ENCODE results near the gene SNRNP200.
"Not testable (repeated sequence)": the region's sequence is repeated elsewhere in the genome, so short reads cannot be mapped to it uniquely, and the experiment has no call there.

Gene SNRNP200

DNA sequence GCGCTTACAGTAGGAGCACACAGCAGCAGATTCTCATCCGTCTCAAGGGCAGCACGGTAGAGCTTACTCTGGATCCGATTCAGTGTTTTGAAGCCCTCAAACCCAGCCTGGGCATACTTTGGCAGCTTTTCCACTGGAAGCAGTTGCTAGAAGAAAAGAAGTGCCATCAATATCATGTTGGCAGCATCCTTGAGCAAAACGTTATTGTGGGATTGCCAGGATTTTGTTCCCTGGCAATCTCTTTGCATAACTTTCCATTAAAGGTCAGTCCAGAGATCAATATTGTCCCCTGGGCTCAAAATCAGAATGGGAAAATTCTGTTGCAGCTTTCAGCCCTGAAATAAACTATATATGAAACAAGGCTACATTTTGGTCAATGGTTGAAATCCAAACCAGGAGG, 8.4 kb downstream of the SNRNP200 start:
- H3K4me1 ChIP-seq (ENCODE audit: insufficient read depth, poor library complexity, severe bottlenecking), result no peaks in the 10 kb centered on the region
- ATAC-seq (ENCODE audit: low read depth) (no peak), DNase-seq (ENCODE audit: low spot score) (no peak)
- TF ChIP-seq, protein P1, sequence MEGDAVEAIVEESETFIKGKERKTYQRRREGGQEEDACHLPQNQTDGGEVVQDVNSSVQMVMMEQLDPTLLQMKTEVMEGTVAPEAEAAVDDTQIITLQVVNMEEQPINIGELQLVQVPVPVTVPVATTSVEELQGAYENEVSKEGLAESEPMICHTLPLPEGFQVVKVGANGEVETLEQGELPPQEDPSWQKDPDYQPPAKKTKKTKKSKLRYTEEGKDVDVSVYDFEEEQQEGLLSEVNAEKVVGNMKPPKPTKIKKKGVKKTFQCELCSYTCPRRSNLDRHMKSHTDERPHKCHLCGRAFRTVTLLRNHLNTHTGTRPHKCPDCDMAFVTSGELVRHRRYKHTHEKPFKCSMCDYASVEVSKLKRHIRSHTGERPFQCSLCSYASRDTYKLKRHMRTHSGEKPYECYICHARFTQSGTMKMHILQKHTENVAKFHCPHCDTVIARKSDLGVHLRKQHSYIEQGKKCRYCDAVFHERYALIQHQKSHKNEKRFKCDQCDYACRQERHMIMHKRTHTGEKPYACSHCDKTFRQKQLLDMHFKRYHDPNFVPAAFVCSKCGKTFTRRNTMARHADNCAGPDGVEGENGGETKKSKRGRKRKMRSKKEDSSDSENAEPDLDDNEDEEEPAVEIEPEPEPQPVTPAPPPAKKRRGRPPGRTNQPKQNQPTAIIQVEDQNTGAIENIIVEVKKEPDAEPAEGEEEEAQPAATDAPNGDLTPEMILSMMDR (IDR thresholded peaks at IDR 0.05; ENCODE audit: poor library complexity, severe bottlenecking), result no peak
- no peaks in the 10 kb centered on the region for H3K27me3 ChIP-seq (ENCODE audit: insufficient read depth, poor library complexity, severe bottlenecking)
- H3K27ac ChIP-seq (ENCODE audit: poor library complexity, severe bottlenecking), result no peak overlapping the region
- no peaks in the 10 kb centered on the region for H3K9me3 ChIP-seq (ENCODE audit: severe bottlenecking)
- H3K36me3 ChIP-seq (ENCODE audit: low read depth), result peaks cover 100% of the 10 kb centered on the region
- H3K4me3 ChIP-seq (ENCODE audit: severe bottlenecking), result no peak overlapping the region

DNA sequence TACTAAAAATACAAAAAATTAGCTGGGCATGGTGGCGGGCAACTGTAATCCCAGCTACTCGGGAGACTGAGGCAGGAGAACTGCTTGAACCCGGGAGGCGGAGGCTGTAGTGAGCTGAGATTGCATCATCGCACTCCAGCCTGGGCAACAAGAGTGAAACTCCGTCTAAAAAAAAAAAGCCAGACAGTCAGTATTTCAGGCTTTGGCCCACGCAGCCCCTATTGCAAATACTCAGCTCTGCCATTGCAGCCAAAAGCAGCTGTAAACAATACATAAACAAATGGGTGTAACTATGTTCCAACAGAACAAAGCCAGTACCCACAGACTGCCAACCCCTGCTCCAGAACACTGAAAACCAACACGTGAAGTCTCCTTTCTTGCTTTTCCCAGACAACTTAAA, 11.1 kb downstream of the SNRNP200 start:
- DNase-seq (ENCODE audit: low spot score); H3K27ac ChIP-seq (ENCODE audit: poor library complexity, severe bottlenecking); ATAC-seq (ENCODE audit: low read depth); H3K27me3 ChIP-seq (ENCODE audit: insufficient read depth, poor library complexity, severe bottlenecking); H3K4me3 ChIP-seq (ENCODE audit: severe bottlenecking); H3K4me1 ChIP-seq (ENCODE audit: insufficient read depth, poor library complexity, severe bottlenecking); H3K9me3 ChIP-seq (ENCODE audit: severe bottlenecking): not testable (repeated sequence)
- H3K36me3 ChIP-seq (ENCODE audit: low read depth), result peaks cover 100% of the 10 kb centered on the region

DNA sequence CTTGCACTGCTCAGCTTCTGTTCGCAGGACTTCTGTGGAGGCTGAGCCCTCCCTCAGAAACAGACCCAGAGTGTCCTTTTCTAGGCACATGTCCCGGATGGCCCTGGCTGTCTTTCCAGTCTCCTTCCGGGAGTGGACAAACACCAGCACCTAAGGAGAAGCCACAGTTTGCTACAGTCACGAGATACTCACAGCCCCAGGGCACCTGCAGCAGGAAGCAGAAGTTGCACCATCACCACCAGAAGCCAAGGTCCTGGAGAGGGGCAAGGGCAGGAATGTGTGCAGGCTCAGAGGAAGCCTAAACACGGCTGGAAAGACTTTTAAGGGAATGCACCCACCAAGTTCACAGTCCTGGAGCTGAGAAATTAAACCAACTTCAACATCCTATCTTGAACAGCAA, 13.6 kb downstream of the SNRNP200 start:
- ATAC-seq (ENCODE audit: low read depth) (no peak), DNase-seq (ENCODE audit: low spot score) (no peak)
- Histone ChIP-seq H3K27me3 (ENCODE audit: insufficient read depth, poor library complexity, severe bottlenecking) (no peaks in the 10 kb centered on the region), H3K4me3 (ENCODE audit: severe bottlenecking) (no peak overlapping the region), H3K36me3 (ENCODE audit: low read depth) (peaks cover 100% of the 10 kb centered on the region), H3K27ac (ENCODE audit: poor library complexity, severe bottlenecking) (no peak overlapping the region), H3K4me1 (ENCODE audit: insufficient read depth, poor library complexity, severe bottlenecking) (no peaks in the 10 kb centered on the region), H3K9me3 (ENCODE audit: severe bottlenecking) (no peaks in the 10 kb centered on the region)
- TF ChIP-seq, protein P1 (IDR thresholded peaks at IDR 0.05; ENCODE audit: poor library complexity, severe bottlenecking), result no peak

DNA sequence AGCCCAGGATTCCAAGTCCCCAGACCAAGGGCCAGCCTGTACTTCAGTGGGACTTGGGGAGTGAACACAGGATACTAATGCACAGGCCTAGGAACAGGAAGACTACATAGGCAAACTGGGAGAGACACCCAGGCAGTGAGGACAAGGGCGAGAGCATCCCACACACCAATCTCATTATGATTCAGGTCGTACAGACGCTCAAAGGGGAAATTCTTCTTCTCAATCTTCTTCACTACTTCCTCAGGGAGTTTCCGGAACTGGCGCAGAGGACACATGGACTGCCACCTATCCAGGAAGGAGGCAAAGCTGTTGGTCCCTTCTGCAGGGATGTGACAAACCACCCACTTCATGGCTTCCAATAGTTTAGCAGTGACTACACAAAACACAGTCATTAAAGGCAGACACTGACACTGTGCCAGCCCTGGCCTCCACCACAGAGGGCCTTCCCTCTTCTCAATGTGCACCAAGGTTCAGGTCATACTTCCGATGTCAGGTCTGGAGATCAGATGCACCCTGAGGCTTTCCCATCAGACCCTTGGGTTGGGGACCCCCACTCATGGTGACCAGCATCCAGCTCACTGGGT, 18.0 kb downstream of the SNRNP200 start:
- TF ChIP-seq, protein P1 (IDR thresholded peaks at IDR 0.05; ENCODE audit: poor library complexity, severe bottlenecking), result no peak
- Histone ChIP-seq H3K27ac (ENCODE audit: poor library complexity, severe bottlenecking) (no peak overlapping the region), H3K4me3 (ENCODE audit: severe bottlenecking) (no peak overlapping the region), H3K27me3 (ENCODE audit: insufficient read depth, poor library complexity, severe bottlenecking) (no peaks in the 10 kb centered on the region), H3K9me3 (ENCODE audit: severe bottlenecking) (no peaks in the 10 kb centered on the region), H3K36me3 (ENCODE audit: low read depth) (peaks cover 98% of the 10 kb centered on the region), H3K4me1 (ENCODE audit: insufficient read depth, poor library complexity, severe bottlenecking) (no peaks in the 10 kb centered on the region)
- no peak for ATAC-seq (ENCODE audit: low read depth)
- DNase-seq (ENCODE audit: low spot score), result no peak

DNA sequence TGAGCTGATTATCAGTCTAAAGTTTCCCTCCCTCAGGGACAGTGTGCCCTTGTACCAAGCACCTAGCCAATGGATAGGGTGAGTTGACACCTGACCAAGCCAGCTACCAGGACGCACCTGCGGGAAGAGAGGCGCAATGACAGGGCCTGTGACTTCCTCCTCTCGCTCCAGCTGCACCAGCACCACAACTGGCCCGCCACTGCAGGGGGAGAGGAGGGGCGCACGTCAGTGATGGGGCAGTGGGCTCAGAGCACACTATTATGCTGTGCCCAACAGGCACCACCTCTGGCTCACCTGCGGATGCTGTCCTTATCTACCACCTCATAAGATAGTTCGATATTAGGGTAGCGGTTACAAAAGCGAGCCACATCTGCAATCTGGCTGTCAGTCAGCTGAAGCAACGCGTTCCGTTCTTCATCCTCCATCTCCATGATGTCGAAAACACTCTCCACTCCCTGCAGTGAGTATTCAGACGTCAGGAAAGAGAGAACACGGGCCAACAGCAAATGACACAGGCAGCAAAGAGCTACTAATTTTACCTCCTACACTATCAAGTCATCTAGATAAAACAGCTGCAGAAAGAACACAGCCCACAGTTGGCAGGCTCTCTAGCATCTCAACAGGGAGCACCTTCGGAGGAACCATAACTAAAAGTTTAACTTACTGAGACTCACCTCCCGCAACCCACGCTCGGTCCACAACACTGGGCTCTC, 28.4 kb downstream of the SNRNP200 start:
- DNase-seq (ENCODE audit: low spot score) (no peak), ATAC-seq (ENCODE audit: low read depth) (no peak)
- H3K27me3 ChIP-seq (ENCODE audit: insufficient read depth, poor library complexity, severe bottlenecking), result no peaks in the 10 kb centered on the region
- H3K36me3 ChIP-seq (ENCODE audit: low read depth), result peaks cover 88% of the 10 kb centered on the region
- TF ChIP-seq, protein P1 (IDR thresholded peaks at IDR 0.05; ENCODE audit: poor library complexity, severe bottlenecking), result no peak
- H3K4me1 ChIP-seq (ENCODE audit: insufficient read depth, poor library complexity, severe bottlenecking), result no peaks in the 10 kb centered on the region
- H3K27ac ChIP-seq (ENCODE audit: poor library complexity, severe bottlenecking), result no peak overlapping the region
- no peaks in the 10 kb centered on the region for H3K9me3 ChIP-seq (ENCODE audit: severe bottlenecking)
- no peak overlapping the region for H3K4me3 ChIP-seq (ENCODE audit: severe bottlenecking)
